Hepatocyte (in vitro differentiated cells): ENCODE data around the gene GRIA2. TPM values are rescaled to one million over a fixed set of nuclear protein-coding genes. Genes with fewer than 3 reads are reported as not detected.
A peak's percentile ranks its signal among the peaks of the same experiment; 100 is the strongest.

Experiments
- DNase-seq: peaks from one replicate; pipeline ENCODE4 v3.0.0-alpha.2; 2016; ENCODE audit warnings: low spot score
- H2AFZ ChIP-seq: fragments of 200-600 bp; sonication (generic); 2 replicates; pipeline ENCODE4 v1.6.0; 2016; ENCODE audit warnings: antibody characterized with exemption, mild to moderate bottlenecking
- H3K27ac ChIP-seq: fragments of 200-600 bp; sonication (generic); 2 replicates; pipeline ENCODE4 v1.5.1; 2016; ENCODE audit warnings: mild to moderate bottlenecking
- H3K27me3 ChIP-seq: fragments of 200-600 bp; sonication (generic); 2 replicates; pipeline ENCODE4 v1.6.1; 2016
- H3K36me3 ChIP-seq: fragments of 200-600 bp; sonication (generic); replicated peaks from 2 replicates; pipeline ENCODE4 v1.5.1; 2016; ENCODE audit warnings: low read depth; ENCODE audit not compliant: insufficient read depth
- H3K4me1 ChIP-seq: fragments of 200-600 bp; sonication (generic); 2 replicates; pipeline ENCODE4 v1.5.1; 2016; ENCODE audit warnings: mild to moderate bottlenecking, moderate library complexity; ENCODE audit not compliant: insufficient read depth
- H3K4me2 ChIP-seq: fragments of 200-600 bp; sonication (generic); 2 replicates; pipeline ENCODE4 v1.6.0; 2016
- H3K4me3 ChIP-seq: fragments of 200-600 bp; sonication (generic); 2 replicates; pipeline ENCODE4 v1.5.1; 2016; ENCODE audit warnings: mild to moderate bottlenecking
- H3K79me2 ChIP-seq: fragments of 200-600 bp; sonication (generic); 2 replicates; pipeline ENCODE4 v1.6.0; 2017; ENCODE audit warnings: mild to moderate bottlenecking
- H3K9me2 ChIP-seq: fragments of 200-600 bp; sonication (generic); replicated peaks from 2 replicates; pipeline ENCODE4 v1.6.0; 2017; ENCODE audit warnings: mild to moderate bottlenecking; ENCODE audit not compliant: insufficient read depth
- H3K9me3 ChIP-seq: fragments of 200-600 bp; sonication (generic); 2 replicates; pipeline ENCODE4 v1.5.1; 2016; ENCODE audit warnings: low read depth, mild to moderate bottlenecking
- H4K20me1 ChIP-seq: fragments of 200-600 bp; sonication (generic); 2 replicates; pipeline ENCODE4 v1.6.0; 2016; ENCODE audit warnings: mild to moderate bottlenecking; ENCODE audit not compliant: insufficient read depth, poor library complexity, severe bottlenecking
- CTCF ChIP-seq: fragments of 200-600 bp; sonication (generic); IDR thresholded peaks from 2 replicates; pipeline ENCODE4 v1.5.1; 2016; ENCODE audit warnings: antibody characterized with exemption, mild to moderate bottlenecking; ENCODE audit not compliant: poor library complexity
- EZH2 ChIP-seq: fragments of 200-600 bp; sonication (generic); IDR thresholded peaks from 2 replicates; pipeline ENCODE4 v1.6.1; 2016; ENCODE audit warnings: antibody characterized with exemption, mild to moderate bottlenecking, borderline replicate concordance
- EZH2phosphoT487 ChIP-seq: fragments of 200-600 bp; sonication (generic); IDR thresholded peaks from one replicate; pipeline ENCODE4 v1.6.1; 2018; ENCODE audit warnings: antibody characterized with exemption, mild to moderate bottlenecking, low read depth, moderate library complexity; ENCODE audit not compliant: unreplicated experiment, severe bottlenecking
- WGBS: methylation state at CpG from one replicate; pipeline ENCODE4 v1.1.6; 2016; ENCODE audit warnings: low lambda C conversion rate; ENCODE audit errors: missing lambda C conversion rate; 5-methylcytosine and 5-hydroxymethylcytosine counted together
- polyA plus RNA-seq: library from polyadenylated mRNA; unstranded; fragments of >200 nt; fragmentation: Nextera tagmentation; extraction: Ambion mirVana; gene quantifications from 2 replicates; pipeline ENCODE4 v1.2.1, GENCODE V29; 2016
- total RNA-seq: library from RNA; depleted of rRNA; stranded (reverse); fragments of >200 nt; gene quantifications from 2 replicates; pipeline ENCODE4 v1.2.3, GENCODE V29; 2014

Gene GRIA2
- total and polyA plus RNA-seq, 2 experiments from 2014 or later = 1.5 TPM

GRCh38 chr4:157221895-157222770, 1.6 kb downstream of the GRIA2 start:
- no peaks in the 10 kb centered on the region for H3K79me2 ChIP-seq
- no peaks in the 10 kb centered on the region for H3K9me3 ChIP-seq
- H2AFZ ChIP-seq = peak overlapping the region; percentile 77
- no peaks in the 10 kb centered on the region for H4K20me1 ChIP-seq
- H3K36me3 ChIP-seq = no peaks in the 10 kb centered on the region
- no peaks in the 10 kb centered on the region for H3K4me1 ChIP-seq
- peaks cover 55% of the 10 kb centered on the region for H3K27me3 ChIP-seq
- no peaks in the 10 kb centered on the region for H3K9me2 ChIP-seq
- WGBS = 2% methylated on average over 52 of the region's 59 CpGs
- peak overlapping the region; percentile 35 for H3K27ac ChIP-seq
- peak; percentile 69 for DNase-seq
- TF ChIP-seq EZH2 (peak; percentile 23), EZH2phosphoT487 (no peak), CTCF (peak; percentile 19)
- H3K4me2 ChIP-seq = peak overlapping the region; percentile 88
- H3K4me3 ChIP-seq = peak overlapping the region; percentile 25

- H3K27me3 ChIP-seq = peaks cover 55% of the 10 kb centered on the region
- H3K27ac ChIP-seq = peak overlapping the region; percentile 35
- no peaks in the 10 kb centered on the region for H3K9me3 ChIP-seq
- WGBS = 7% methylated on average over 15 of the region's 15 CpGs
- peak overlapping the region; percentile 88 for H3K4me2 ChIP-seq
- no peaks in the 10 kb centered on the region for H4K20me1 ChIP-seq
- no peaks in the 10 kb centered on the region for H3K36me3 ChIP-seq
- H3K9me2 ChIP-seq = no peaks in the 10 kb centered on the region
- H3K4me3 ChIP-seq = peak overlapping the region; percentile 25
- peak overlapping the region; percentile 77 for H2AFZ ChIP-seq
- no peak for DNase-seq
- H3K79me2 ChIP-seq = no peaks in the 10 kb centered on the region
- H3K4me1 ChIP-seq = no peaks in the 10 kb centered on the region
- TF ChIP-seq EZH2phosphoT487 (no peak), CTCF (no peak), EZH2 (no peak)
Observed at GRCh38 chr4:157222771-157223160, 2.2 kb downstream of the GRIA2 start.

GRCh38 chr4:157223456-157223855, 2.9 kb downstream of the GRIA2 start:
- H3K36me3 ChIP-seq = no peaks in the 10 kb centered on the region
- no peaks in the 10 kb centered on the region for H3K4me1 ChIP-seq
- no peak overlapping the region for H3K27ac ChIP-seq
- DNase-seq = no peak
- TF ChIP-seq EZH2 (no peak), EZH2phosphoT487 (no peak), CTCF (no peak)
- H3K4me2 ChIP-seq = peak overlapping the region; percentile 88
- H3K79me2 ChIP-seq = no peaks in the 10 kb centered on the region
- H4K20me1 ChIP-seq = no peaks in the 10 kb centered on the region
- no peaks in the 10 kb centered on the region for H3K9me3 ChIP-seq
- H2AFZ ChIP-seq = no peak overlapping the region
- H3K9me2 ChIP-seq = no peaks in the 10 kb centered on the region
- no peak overlapping the region for H3K4me3 ChIP-seq
- H3K27me3 ChIP-seq = peaks cover 55% of the 10 kb centered on the region
- 56% methylated on average over 1 of the region's 1 CpG for WGBS
